HG02588 (cell line): ENCODE data around the gene PCLO.
"Not testable (repeated sequence)": the region's sequence is repeated elsewhere in the genome, so short reads cannot be mapped to it uniquely, and the experiment has no call there.

Experiments
- ATAC-seq: cut with Tn5 transposase; IDR thresholded peaks from one replicate; pipeline ENCODE4 v1.9.1; 2021; ENCODE audit warnings: mild to moderate bottlenecking, moderate library complexity; ENCODE audit not compliant: unreplicated experiment

Gene PCLO

DNA sequence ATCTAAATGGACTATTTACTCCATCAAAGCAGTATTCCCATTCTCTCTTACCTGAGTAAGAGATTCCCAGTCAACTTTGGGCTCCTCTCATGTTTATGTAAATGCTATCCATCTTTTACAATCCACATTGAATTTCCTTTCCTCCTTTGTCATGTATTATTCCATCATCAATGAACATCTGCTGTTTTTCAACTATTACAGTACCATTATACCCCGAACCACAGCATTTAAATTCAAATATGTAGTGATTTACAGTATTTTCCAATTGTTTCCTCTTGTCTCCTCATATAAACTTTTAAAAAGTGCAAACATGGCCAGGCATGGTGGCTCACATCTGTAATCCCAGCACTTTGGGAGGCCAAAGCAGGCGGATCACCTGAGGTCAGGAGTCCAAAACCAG is 20.3 kb downstream of the PCLO start:
- no peak for ATAC-seq

DNA sequence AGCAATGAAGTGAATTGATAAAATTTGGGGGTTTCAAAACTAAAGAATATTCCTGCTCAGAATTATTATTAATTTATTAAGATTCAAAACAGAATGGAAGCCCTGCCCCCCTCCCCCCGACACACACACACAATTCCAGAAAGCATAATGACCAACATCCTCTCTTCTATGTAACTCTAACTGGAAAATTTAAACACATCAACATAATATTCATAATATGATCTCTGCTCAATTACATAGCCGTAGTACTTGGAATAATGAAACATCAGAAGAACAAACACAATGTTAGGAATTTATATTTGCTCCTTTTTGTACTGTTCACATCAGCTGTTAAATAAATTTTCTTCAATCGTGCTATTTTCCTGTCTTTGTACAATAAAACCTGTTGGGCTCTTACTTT is 20.8 kb downstream of the PCLO start:
- no peak for ATAC-seq

- ATAC-seq: no peak
These were observed 31.8 kb downstream of the PCLO start for GRCh38 chr7:83130623-83131545.

- no peak for ATAC-seq
These were observed 32.5 kb downstream of the PCLO start for GRCh38 chr7:83130191-83130590.

- ATAC-seq: no peak
These were observed 43.2 kb downstream of the PCLO start for GRCh38 chr7:83119494-83119893.

DNA sequence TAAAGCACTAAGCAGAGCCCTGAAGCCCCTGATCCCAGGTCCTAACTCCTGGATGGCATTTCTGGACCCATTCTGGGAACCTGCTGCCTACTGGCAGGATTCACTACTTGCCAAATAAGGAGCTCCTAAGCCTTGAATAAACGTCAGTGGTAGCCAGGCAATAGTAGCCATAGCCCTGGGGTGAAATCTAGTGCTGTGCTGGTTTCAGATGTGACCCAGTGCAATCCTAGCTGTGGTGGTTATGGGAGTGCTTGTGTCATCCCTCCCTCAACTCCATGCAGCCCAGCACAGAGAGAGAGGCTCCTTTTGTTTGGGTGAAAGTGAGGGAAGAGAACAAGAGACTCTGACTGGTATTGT is 43.7 kb downstream of the PCLO start:
- no peak for ATAC-seq

DNA sequence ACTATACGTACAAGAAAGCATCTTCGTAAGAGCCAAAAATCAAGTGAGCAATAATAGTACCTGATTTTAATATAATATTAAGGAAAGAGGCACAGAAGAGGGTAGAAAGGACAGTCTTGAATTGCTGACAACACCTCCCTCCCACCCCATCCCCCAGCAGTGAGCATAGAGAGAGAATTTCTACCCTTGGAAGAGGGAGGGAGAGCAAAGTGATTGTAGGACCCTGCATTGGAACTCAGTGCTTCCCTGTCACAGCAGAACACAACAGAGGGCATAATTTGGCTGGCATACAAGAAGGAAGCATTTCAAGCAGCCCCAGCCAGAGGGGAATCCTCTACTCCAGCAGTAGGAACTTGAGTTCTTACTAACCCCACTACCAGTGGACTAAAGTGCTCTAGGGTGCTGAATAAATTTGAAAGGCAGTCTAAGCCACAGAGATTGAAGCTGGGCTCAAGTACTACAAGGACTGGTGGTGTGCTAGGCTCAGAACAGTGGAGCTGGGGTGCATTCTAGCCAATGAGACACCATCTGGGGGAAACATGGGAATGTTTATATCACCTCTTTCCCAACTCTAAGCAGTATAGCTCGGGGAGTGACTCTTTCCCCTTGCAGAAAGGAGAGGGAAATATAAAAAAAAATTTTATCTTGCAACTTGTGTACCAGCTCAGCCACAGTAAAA is 44.2 kb downstream of the PCLO start:
- no peak for ATAC-seq

- ATAC-seq: no peak
These were observed 45.2 kb downstream of the PCLO start for GRCh38 chr7:83117466-83117865.

- no peak for ATAC-seq
These were observed 51.3 kb downstream of the PCLO start for GRCh38 chr7:83111391-83111790.

- ATAC-seq: no peak
These were observed 53.3 kb downstream of the PCLO start for GRCh38 chr7:83109352-83109751.

DNA sequence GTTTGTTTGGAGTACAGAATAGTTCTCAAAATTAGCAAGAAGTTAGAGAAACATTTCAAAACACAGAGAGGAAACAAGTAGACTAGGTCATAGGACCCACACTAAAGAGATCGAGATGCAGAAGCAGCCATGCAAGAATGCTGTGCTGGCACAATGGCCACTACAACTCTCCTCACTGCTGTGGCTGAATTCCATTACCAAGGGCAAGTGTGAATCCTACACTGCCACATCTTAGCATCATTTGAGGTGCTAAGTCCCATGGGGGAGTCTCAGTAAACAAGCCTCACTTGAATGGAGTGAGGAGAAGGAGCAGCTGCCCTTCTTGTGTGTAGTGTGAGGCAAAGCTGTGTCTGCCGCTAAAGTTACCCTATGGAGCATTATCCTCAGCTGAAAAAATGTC is 56.7 kb downstream of the PCLO start:
- ATAC-seq: no peak

- no peak for ATAC-seq
These were observed 57.6 kb downstream of the PCLO start for GRCh38 chr7:83105063-83105462.

DNA sequence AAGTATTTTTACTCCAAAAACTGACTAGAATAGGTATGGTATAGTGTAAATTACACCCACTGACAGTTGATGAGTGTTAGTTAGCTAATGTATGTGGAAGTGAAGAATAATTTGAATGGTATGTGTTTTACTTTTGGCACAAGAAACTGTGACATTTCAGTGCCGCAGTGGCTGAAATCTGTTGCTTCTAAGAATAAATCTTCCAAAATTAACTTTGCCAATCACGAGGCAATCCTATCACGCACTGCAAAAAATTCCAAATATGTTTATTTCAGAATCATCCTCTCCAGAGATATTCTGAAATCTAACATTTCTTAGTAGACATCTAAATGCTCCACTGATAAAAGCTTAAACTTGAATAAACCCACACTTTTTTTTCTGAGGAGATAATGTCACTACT is 61.2 kb downstream of the PCLO start:
- ATAC-seq: no peak

- no peak for ATAC-seq
These were observed 66.6 kb downstream of the PCLO start for GRCh38 chr7:83096065-83096580.

DNA sequence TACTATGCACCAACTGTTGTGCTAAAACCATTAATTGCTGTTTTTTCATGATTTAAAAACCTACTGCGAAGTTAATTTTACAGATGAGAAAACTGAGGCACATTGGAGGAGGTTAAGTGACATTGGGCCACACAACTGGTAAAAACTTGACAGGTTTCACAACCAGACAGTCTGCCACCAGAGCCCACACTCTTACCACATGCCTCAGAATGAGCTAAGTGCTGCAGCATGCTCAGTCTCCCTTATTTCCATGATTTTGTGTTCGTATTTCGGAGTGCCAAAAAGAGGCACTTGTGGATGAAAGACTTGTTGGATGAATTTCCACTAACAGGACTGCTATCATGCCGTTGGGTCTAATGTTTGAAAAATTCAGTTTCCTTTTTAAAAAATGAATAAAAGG is 77.4 kb downstream of the PCLO start:
- no peak for ATAC-seq

- ATAC-seq: not testable (repeated sequence)
These were observed 82.8 kb downstream of the PCLO start for GRCh38 chr7:83079879-83080278.

- no peak for ATAC-seq
These were observed 85.4 kb downstream of the PCLO start for GRCh38 chr7:83077328-83077727.

- no peak for ATAC-seq
These were observed 89.8 kb downstream of the PCLO start for GRCh38 chr7:83072576-83073517.

DNA sequence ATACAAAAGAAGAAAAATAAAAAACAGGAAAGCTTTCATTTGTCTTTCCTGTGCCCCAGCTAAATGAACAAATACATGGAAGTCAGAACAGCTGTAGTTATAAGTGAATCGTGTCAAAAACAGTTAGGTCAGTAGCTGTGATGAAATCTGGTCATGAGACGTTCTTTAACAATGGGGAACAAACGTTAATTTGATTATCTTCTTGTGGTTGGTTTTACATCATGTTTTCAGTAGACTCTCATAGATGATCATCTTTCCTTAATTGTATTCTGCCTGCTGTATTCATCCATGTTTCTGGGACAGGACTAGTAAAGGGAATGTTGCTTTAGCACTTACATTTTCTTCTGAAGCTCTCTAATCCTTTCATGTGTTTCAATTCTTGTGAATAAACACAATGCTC is 97.0 kb downstream of the PCLO start:
- no peak for ATAC-seq

DNA sequence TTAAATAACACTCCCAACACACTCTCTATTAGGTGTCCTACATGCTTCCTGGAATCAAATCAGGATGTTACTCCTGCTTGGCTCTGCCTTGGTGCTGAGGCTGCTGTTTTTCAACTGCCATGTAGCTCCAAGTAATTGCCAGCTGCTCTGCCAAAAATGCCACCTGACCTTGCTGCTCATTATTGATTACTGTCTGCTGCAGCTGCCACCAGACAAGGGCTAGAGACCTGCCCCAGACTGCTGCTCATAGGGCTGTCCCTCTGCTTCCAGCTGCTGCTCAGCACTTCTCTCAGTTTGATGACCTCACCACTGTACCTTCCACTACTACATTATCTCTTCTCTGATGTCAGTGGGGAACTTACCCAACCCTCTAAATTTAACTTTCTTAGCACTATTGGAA is 102.5 kb downstream of the PCLO start:
- no peak for ATAC-seq

- no peak for ATAC-seq
These were observed 104.0 kb downstream of the PCLO start for GRCh38 chr7:83058667-83059066.
